Endothelial cell of umbilical vein (primary cell): ENCODE measurements around the gene GNAO1. TPM values are rescaled to one million over a fixed set of nuclear protein-coding genes. Genes with fewer than 3 reads are reported as not detected.

Experiments
- BruUV-seq: library from RNA; stranded (reverse); fragments of 400-500 nt; replicated peaks from 2 replicates; lab custom pipeline; 2021; lab: Mats Ljungman, UMichigan
- CTCF ChIA-PET: fragments of 300-600, 350-600 bp; sonication (Branson Sonifier 250); formaldehyde crosslinking; loops from one replicate; lab custom pipeline; 2021; ENCODE audit warnings: antibody characterized with exemption, inconsistent platforms; lab: Charles Lee
- POLR2A ChIA-PET: fragments of 300-600, 350-600 bp; sonication (Branson Sonifier 250); formaldehyde crosslinking; loops from one replicate; lab custom pipeline; 2021; ENCODE audit warnings: antibody characterized with exemption, inconsistent platforms; lab: Charles Lee
- DNase-seq: peaks from one replicate; pipeline ENCODE4 v3.0.0-alpha.2; 2011; ENCODE audit warnings: low read depth, low spot score
- FAIRE-seq: peaks from 2 replicates; lab custom pipeline; 2011; peaks lifted over from hg19 to GRCh38; lab: Jason Lieb, UNC
- H2AFZ ChIP-seq: 2 replicates; pipeline ENCODE4 v1.6.0; 2012; ENCODE audit warnings: low read depth, low read length, control low read depth, inconsistent platforms
- H3K27ac ChIP-seq: 2 replicates; pipeline ENCODE4 v1.5.1; 2011; ENCODE audit warnings: low read depth, mild to moderate bottlenecking, control low read depth, low read length, moderate library complexity; ENCODE audit not compliant: insufficient read depth
- H3K27me3 ChIP-seq, 2 experiments: 2 replicates each; pipeline versions ENCODE4 v1.6.0 to v1.6.1; 2011; ENCODE audit warnings: low read length in 2 of 2, mixed read lengths in 1 of 2; ENCODE audit not compliant: control insufficient read depth in 2 of 2, insufficient read depth in 2 of 2
- H3K36me3 ChIP-seq, 2 experiments: 2 replicates in 1 of 2; 3 replicates in 1 of 2; pipeline ENCODE4 v1.5.1; 2011; ENCODE audit warnings: low read length in 2 of 2, mild to moderate bottlenecking in 1 of 2, moderate library complexity in 1 of 2; ENCODE audit not compliant: control insufficient read depth in 2 of 2, insufficient read depth in 2 of 2; ENCODE audit errors: extremely low read depth in 1 of 2
- H3K4me1 ChIP-seq: 3 replicates; pipeline ENCODE4 v1.5.1; 2011; ENCODE audit warnings: mild to moderate bottlenecking, low read length; ENCODE audit not compliant: control insufficient read depth, insufficient read depth; ENCODE audit errors: extremely low read depth
- H3K4me2 ChIP-seq: 2 replicates; pipeline ENCODE4 v1.6.1; 2011; ENCODE audit warnings: low read length, control low read depth, mixed read lengths; ENCODE audit not compliant: insufficient read depth
- H3K4me3 ChIP-seq, 3 experiments: fragments of 200-600 bp in 1 of 3; sonication (generic), shearing (Covaris generic) in 1 of 3; replicated peaks in 1 of 3; 2 replicates each; pipeline ENCODE4 v1.5.1; 2011 to 2016; ENCODE audit warnings: control low read depth in 3 of 3, low read length in 3 of 3, mild to moderate bottlenecking in 2 of 3, inconsistent platforms in 1 of 3, low read depth in 1 of 3, moderate library complexity in 1 of 3; ENCODE audit not compliant: insufficient read depth in 1 of 3
- H3K79me2 ChIP-seq: 2 replicates; pipeline ENCODE4 v1.6.0; 2012; ENCODE audit warnings: low read length, inconsistent platforms; ENCODE audit not compliant: control insufficient read depth, insufficient read depth
- H3K9ac ChIP-seq: replicated peaks from 2 replicates; pipeline ENCODE3; 2011; ENCODE audit warnings: low read length, control low read depth; ENCODE audit not compliant: insufficient read depth; ENCODE audit errors: extremely low read depth
- H3K9me1 ChIP-seq: replicated peaks from 3 replicates; pipeline ENCODE4 v1.6.0; 2011; ENCODE audit warnings: mild to moderate bottlenecking, low read length; ENCODE audit not compliant: control insufficient read depth, insufficient read depth; ENCODE audit errors: extremely low read depth
- H3K9me3 ChIP-seq: replicated peaks from 2 replicates; pipeline ENCODE4 v1.5.1; 2012; ENCODE audit warnings: low read length, inconsistent platforms; ENCODE audit not compliant: control insufficient read depth, insufficient read depth
- H4K20me1 ChIP-seq: replicated peaks from 2 replicates; pipeline ENCODE3; 2011; ENCODE audit warnings: mild to moderate bottlenecking, low read length; ENCODE audit not compliant: control insufficient read depth, insufficient read depth; ENCODE audit errors: extremely low read depth
- CTCF ChIP-seq, 2 donors: IDR thresholded peaks; 1 replicate in 1 of 2; 2 replicates in 1 of 2; pipeline ENCODE4 v1.5.1; 2011; ENCODE audit warnings: low read length in 2 of 2, mild to moderate bottlenecking in 2 of 2, moderate library complexity in 2 of 2, control low read depth in 1 of 2, inconsistent platforms in 1 of 2, low read depth in 1 of 2; ENCODE audit not compliant: insufficient read depth in 1 of 2; ENCODE audit errors: extremely low read depth in 1 of 2
- EZH2 ChIP-seq: IDR thresholded peaks from 2 replicates; pipeline ENCODE4 v1.6.1; 2012; ENCODE audit warnings: borderline replicate concordance, low read depth, mild to moderate bottlenecking, moderate library complexity, low read length, inconsistent platforms; ENCODE audit not compliant: severe bottlenecking
- FOS ChIP-seq: IDR thresholded peaks from 2 replicates; pipeline ENCODE4 v1.6.1; 2011; ENCODE audit warnings: mild to moderate bottlenecking, low read length, moderate library complexity, borderline replicate concordance; ENCODE audit not compliant: insufficient read depth
- GATA2 ChIP-seq: IDR thresholded peaks from 2 replicates; pipeline ENCODE4 v1.7.0; 2011; ENCODE audit warnings: low read depth, mild to moderate bottlenecking, moderate library complexity, mixed read lengths, low read length; ENCODE audit not compliant: insufficient read length, insufficient read depth
- JUN ChIP-seq: IDR thresholded peaks from 2 replicates; pipeline ENCODE4 v1.6.1; 2011; ENCODE audit warnings: borderline replicate concordance, low read depth; ENCODE audit not compliant: insufficient read length, insufficient read depth
- MAX ChIP-seq: IDR thresholded peaks from 2 replicates; pipeline ENCODE4 v1.6.1; 2011; ENCODE audit not compliant: insufficient read depth, insufficient read length
- POLR2A ChIP-seq: IDR thresholded peaks from 2 replicates; pipeline ENCODE4 v1.6.1; 2012; ENCODE audit warnings: low read depth, mild to moderate bottlenecking, control low read depth, low read length
- dilution Hi-C: fragments of 300-500 bp; cut with MboI; formaldehyde crosslinking; loops from one replicate; pipeline ENCODE4 v1.15.0; 2019; ENCODE audit warnings: low sequenced_read_pairs; ENCODE audit not compliant: extremely low pct_ligation_motif_present
- intact Hi-C: fragments of 100-400 bp; cut with micrococcal nuclease; formaldehyde crosslinking; loops from one replicate; pipeline ENCODE4 v1.10.0; 2022
- polyA plus RNA-seq, 4 experiments: library from polyadenylated mRNA; depleted of rRNA in 3 of 4; stranded (reverse) in 3 of 4; unstranded in 1 of 4; fragments of >200 nt; gene quantifications; 2 replicates each; pipeline versions ENCODE4 v1.2.1 to v1.2.3, GENCODE V29; 2011 to 2012; ENCODE audit warnings: missing spikeins in 1 of 4
- total RNA-seq: library from RNA; stranded (reverse); gene quantifications from 2 replicates; pipeline ENCODE4 v1.2.3, GENCODE V29; 2021

The GNAO1 gene
- total and polyA plus RNA-seq, 2 donors (not counting 3 experiments of a cell fraction or from before 2014, with no cell fraction given), result not detected

- CTCF ChIA-PET, result no interaction called here
- intact Hi-C loops, result no loop called here
These were observed 54.9 kb downstream of the GNAO1 start for GRCh38 chr16:56246051-56246817.

More at GRCh38 chr16:56246051-56246817, 54.9 kb downstream of the GNAO1 start:
- POLR2A ChIA-PET, result no interaction called here
- Histone ChIP-seq H3K9ac (no peak overlapping the region), H3K9me3 (no peaks in the 10 kb centered on the region), H2AFZ (no peak overlapping the region), H3K4me3 (no peak overlapping the region), H4K20me1 (no peaks in the 10 kb centered on the region), H3K79me2 (no peaks in the 10 kb centered on the region), H3K36me3 (no peaks in the 10 kb centered on the region), H3K9me1 (no peaks in the 10 kb centered on the region), H3K4me1 (no peaks in the 10 kb centered on the region), H3K27me3 (no peaks in the 10 kb centered on the region), H3K27ac (no peak overlapping the region), H3K4me2 (no peak overlapping the region)
- FAIRE-seq (no peak), DNase-seq (no peak)
- no TSS peak for BruUV-seq
- TF ChIP-seq CTCF (IDR thresholded peaks at IDR 0.05; ENCODE audit: extremely low read depth in 1 of 2, insufficient read depth in 1 of 2, low read depth in 1 of 2, low read length in 2 of 2) (no peak), FOS (no peak), MAX (no peak), POLR2A (no peak), EZH2 (no peak), JUN (no peak), GATA2 (no peak)
- dilution Hi-C loops, result no loop called here
